GM23248 (cell line): ENCODE results near the gene GNL1.

Experiments used
- EZH2 ChIP-seq: fragments of 200-600 bp; sonication (generic); IDR thresholded peaks from 2 replicates; pipeline ENCODE4 v1.6.1; 2018; ENCODE audit warnings: antibody characterized with exemption, mild to moderate bottlenecking; ENCODE audit not compliant: insufficient read depth, poor library complexity, severe bottlenecking
- EZH2phosphoT487 ChIP-seq: fragments of 200-600 bp; sonication (generic); IDR thresholded peaks from 2 replicates; pipeline ENCODE4 v1.6.1; 2018; ENCODE audit warnings: antibody characterized with exemption, moderate library complexity, mild to moderate bottlenecking, low read depth; ENCODE audit not compliant: insufficient read depth

- TF ChIP-seq EZH2phosphoT487 (no peak), EZH2 (no peak)
Measured at GRCh38 chr6:30500421-30501355, 55.6 kb downstream of the GNL1 start.
